Parathyroid adenoma (tissue), 2 donors: ENCODE results near the gene ECHDC3.

Experiments
- H2AFZ ChIP-seq: fragments of 300-600 bp; sonication (generic); one replicate; pipeline ENCODE4 v1.7.0; 2017; ENCODE audit warnings: antibody characterized with exemption, mild to moderate bottlenecking
- H3K27ac ChIP-seq: fragments of 300-600 bp; sonication (generic); one replicate; pipeline ENCODE4 v1.7.0; 2017
- H3K27me3 ChIP-seq: fragments of 300-600 bp; sonication (generic); one replicate; pipeline ENCODE4 v1.7.0; 2017; ENCODE audit warnings: low read length; ENCODE audit not compliant: control insufficient read depth, insufficient read depth
- H3K36me3 ChIP-seq: fragments of 300-600 bp; sonication (generic); one replicate; pipeline ENCODE4 v1.7.0; 2017; ENCODE audit warnings: low read length; ENCODE audit not compliant: control insufficient read depth, insufficient read depth
- H3K4me1 ChIP-seq: fragments of 300-600 bp; sonication (generic); one replicate; pipeline ENCODE4 v1.7.0; 2017; ENCODE audit warnings: control low read depth
- H3K4me2 ChIP-seq: fragments of 300-600 bp; sonication (generic); one replicate; pipeline ENCODE4 v1.7.0; 2017; ENCODE audit warnings: low read length
- H3K4me3 ChIP-seq: fragments of 300-600 bp; sonication (generic); one replicate; pipeline ENCODE4 v1.7.0; 2017; ENCODE audit warnings: low read depth, low read length
- H3K79me2 ChIP-seq: fragments of 300-600 bp; sonication (generic); one replicate; pipeline ENCODE4 v1.7.0; 2017; ENCODE audit warnings: control low read depth
- H3K9ac ChIP-seq: fragments of 300-600 bp; sonication (generic); one replicate; pipeline ENCODE4 v1.7.0; 2017; ENCODE audit warnings: mild to moderate bottlenecking
- H3K9me3 ChIP-seq: fragments of 300-600 bp; sonication (generic); one replicate; pipeline ENCODE4 v1.7.0; 2017; ENCODE audit warnings: low read length; ENCODE audit not compliant: control insufficient read depth
- TF ChIP-seq, protein P1 (sequence below): fragments of 300-600 bp; sonication (generic); IDR thresholded peaks from one replicate; pipeline ENCODE4 v1.7.0; 2017; ENCODE audit warnings: antibody characterized with exemption, mild to moderate bottlenecking
- donor health status: primary hyperparathyroidism.

The ECHDC3 gene

DNA sequence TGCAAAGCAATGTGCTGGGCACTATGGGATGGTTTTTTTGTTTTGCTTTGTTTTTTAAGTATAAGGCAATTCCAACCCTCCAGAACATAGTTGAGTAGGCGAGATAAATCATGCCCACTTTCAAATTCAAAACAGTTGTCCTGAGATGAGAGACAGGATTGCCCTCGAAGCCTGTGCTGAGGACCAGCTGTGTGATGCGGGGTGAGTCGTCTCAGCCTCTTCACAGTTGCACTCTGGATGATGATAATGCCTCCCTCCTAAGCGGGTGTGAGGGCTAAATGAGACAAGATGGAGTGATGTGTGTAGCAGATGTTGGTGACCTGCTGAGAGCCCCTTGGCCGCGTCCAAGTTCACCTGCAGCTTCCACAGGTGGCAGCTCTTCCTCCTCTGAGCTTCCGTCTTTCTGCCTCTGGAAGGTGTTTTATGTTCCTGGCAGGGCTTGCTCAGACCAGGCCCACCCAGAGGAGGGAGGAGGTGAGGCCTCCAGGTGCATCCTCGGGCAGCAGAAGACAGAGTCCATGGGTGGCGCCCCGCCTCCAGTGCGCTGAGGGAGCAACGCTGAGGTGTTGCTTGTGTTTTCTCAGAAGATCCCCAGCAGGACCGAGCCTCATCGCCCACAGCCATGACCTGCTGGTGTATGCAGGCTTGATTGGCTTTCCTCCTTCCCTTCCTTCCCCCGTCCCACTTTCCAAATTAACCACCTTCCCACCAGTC, 30.6 kb downstream of the ECHDC3 start:
- Histone ChIP-seq H3K9me3 (no peaks in the 10 kb centered on the region), H3K4me1 (no peaks in the 10 kb centered on the region), H2AFZ (no peak overlapping the region)

GRCh38 chr10:11773761-11774441, 31.7 kb downstream of the ECHDC3 start:
- TF ChIP-seq, protein P1, sequence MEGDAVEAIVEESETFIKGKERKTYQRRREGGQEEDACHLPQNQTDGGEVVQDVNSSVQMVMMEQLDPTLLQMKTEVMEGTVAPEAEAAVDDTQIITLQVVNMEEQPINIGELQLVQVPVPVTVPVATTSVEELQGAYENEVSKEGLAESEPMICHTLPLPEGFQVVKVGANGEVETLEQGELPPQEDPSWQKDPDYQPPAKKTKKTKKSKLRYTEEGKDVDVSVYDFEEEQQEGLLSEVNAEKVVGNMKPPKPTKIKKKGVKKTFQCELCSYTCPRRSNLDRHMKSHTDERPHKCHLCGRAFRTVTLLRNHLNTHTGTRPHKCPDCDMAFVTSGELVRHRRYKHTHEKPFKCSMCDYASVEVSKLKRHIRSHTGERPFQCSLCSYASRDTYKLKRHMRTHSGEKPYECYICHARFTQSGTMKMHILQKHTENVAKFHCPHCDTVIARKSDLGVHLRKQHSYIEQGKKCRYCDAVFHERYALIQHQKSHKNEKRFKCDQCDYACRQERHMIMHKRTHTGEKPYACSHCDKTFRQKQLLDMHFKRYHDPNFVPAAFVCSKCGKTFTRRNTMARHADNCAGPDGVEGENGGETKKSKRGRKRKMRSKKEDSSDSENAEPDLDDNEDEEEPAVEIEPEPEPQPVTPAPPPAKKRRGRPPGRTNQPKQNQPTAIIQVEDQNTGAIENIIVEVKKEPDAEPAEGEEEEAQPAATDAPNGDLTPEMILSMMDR, result no peak
- H3K9me3 ChIP-seq, result no peaks in the 10 kb centered on the region

More for the DNA sequence above, 30.6 kb downstream of the ECHDC3 start:
- TF ChIP-seq, protein P1, result no peak
- no peak overlapping the region for H3K9ac ChIP-seq
- H3K36me3 ChIP-seq, result no peaks in the 10 kb centered on the region
- no peaks in the 10 kb centered on the region for H3K27me3 ChIP-seq
- H3K4me3 ChIP-seq, result no peak overlapping the region
- no peaks in the 10 kb centered on the region for H3K79me2 ChIP-seq
- H3K4me2 ChIP-seq, result no peak overlapping the region
- no peak overlapping the region for H3K27ac ChIP-seq

DNA sequence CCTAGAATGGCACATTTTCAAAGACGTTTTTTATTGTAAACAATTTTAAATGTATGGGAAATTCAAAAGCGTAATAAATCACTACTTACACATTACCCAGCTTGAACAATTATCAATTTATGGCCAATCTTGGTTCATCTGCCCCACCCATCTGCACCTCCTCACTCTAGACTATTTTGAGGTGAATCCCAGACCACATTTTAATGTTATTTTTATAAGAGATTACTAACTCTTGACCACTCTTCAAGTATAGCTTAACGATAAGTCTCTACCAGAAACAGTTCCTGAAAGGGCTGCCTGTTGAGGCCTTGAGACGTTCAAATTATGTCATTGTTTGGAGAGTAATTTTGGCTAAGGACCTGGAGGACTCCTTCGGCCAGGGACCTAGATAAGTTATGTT, 33.2 kb downstream of the ECHDC3 start:
- Histone ChIP-seq H3K9me3 (no peaks in the 10 kb centered on the region), H3K9ac (no peak overlapping the region)
- TF ChIP-seq, protein P1, result no peak

More at GRCh38 chr10:11773761-11774441, 31.7 kb downstream of the ECHDC3 start:
- H3K9ac ChIP-seq, result no peak overlapping the region
- H3K27me3 ChIP-seq, result no peaks in the 10 kb centered on the region
- no peak overlapping the region for H3K4me2 ChIP-seq
- H3K4me3 ChIP-seq, result no peak overlapping the region
- no peaks in the 10 kb centered on the region for H3K36me3 ChIP-seq
- no peak overlapping the region for H2AFZ ChIP-seq
- no peaks in the 10 kb centered on the region for H3K79me2 ChIP-seq
- H3K27ac ChIP-seq, result no peak overlapping the region
- no peaks in the 10 kb centered on the region for H3K4me1 ChIP-seq

GRCh38 chr10:11776080-11776479, 33.9 kb downstream of the ECHDC3 start:
- no peak overlapping the region for H2AFZ ChIP-seq
- H3K4me1 ChIP-seq, result no peaks in the 10 kb centered on the region

More for the DNA sequence above, 33.2 kb downstream of the ECHDC3 start:
- Histone ChIP-seq H3K79me2 (no peaks in the 10 kb centered on the region), H2AFZ (no peak overlapping the region), H3K27ac (no peak overlapping the region), H3K27me3 (no peaks in the 10 kb centered on the region), H3K4me2 (no peak overlapping the region), H3K4me3 (no peak overlapping the region), H3K4me1 (no peaks in the 10 kb centered on the region), H3K36me3 (no peaks in the 10 kb centered on the region)

More at GRCh38 chr10:11776080-11776479, 33.9 kb downstream of the ECHDC3 start:
- Histone ChIP-seq H3K9me3 (no peaks in the 10 kb centered on the region), H3K27ac (no peak overlapping the region), H3K4me2 (no peak overlapping the region), H3K9ac (no peak overlapping the region), H3K27me3 (no peaks in the 10 kb centered on the region), H3K36me3 (no peaks in the 10 kb centered on the region), H3K79me2 (no peaks in the 10 kb centered on the region), H3K4me3 (no peak overlapping the region)
- TF ChIP-seq, protein P1, result no peak
